ENCODE results near the gene PCDHGA7.
"Not testable (repeated sequence)": the region's sequence is repeated elsewhere in the genome, so short reads cannot be mapped to it uniquely, and the experiment has no call there.

The PCDHGA7 gene

GRCh38 chr5:141366016-141366896 is 16.3 kb upstream of the PCDHGA7 start:
- in situ Hi-C loops (cut with MboI; ENCODE audit: low sequenced_read_pairs): no loop called here

- in situ Hi-C loops (cut with MboI; ENCODE audit: low sequenced_read_pairs): no loop called here
Measured at GRCh38 chr5:141369994-141370848, 12.3 kb upstream of the PCDHGA7 start, which contains the start of gene PCDHGB3. Gene PCDHGB3, plus strand, starts transcription at chr5:141370242. Its CDS starts 153 bp downstream, at chr5:141370395.

- in situ Hi-C loops (cut with MboI; ENCODE audit: low sequenced_read_pairs): no loop called here
Measured at GRCh38 chr5:141371572-141372475, 10.7 kb upstream of the PCDHGA7 start.

- in situ Hi-C loops (cut with MboI; ENCODE audit: low sequenced_read_pairs): no loop called here
Measured at GRCh38 chr5:141373673-141374317, 8.7 kb upstream of the PCDHGA7 start, which contains the start of gene PCDHGA6. Gene PCDHGA6, plus strand, starts transcription at chr5:141373891. Its CDS starts 193 bp downstream, at chr5:141374084.

GRCh38 chr5:141374627-141375026 is 7.9 kb upstream of the PCDHGA7 start:
- in situ Hi-C loops (cut with MboI; ENCODE audit: low sequenced_read_pairs): no loop called here

- in situ Hi-C loops (cut with MboI; ENCODE audit: low sequenced_read_pairs): not testable (repeated sequence)
Measured at GRCh38 chr5:141375444-141376155, 6.9 kb upstream of the PCDHGA7 start.

- in situ Hi-C loops (cut with MboI; ENCODE audit: low sequenced_read_pairs): no loop called here
Measured at GRCh38 chr5:141383345-141383744, 803 bp downstream of the PCDHGA7 start.

GRCh38 chr5:141384471-141385267 is 2.1 kb downstream of the PCDHGA7 start:
- in situ Hi-C loops (cut with MboI; ENCODE audit: low sequenced_read_pairs): no loop called here

- in situ Hi-C loops (cut with MboI; ENCODE audit: low sequenced_read_pairs): not testable (repeated sequence)
Measured at GRCh38 chr5:141387557-141388311, 5.2 kb downstream of the PCDHGA7 start, which contains the start of gene PCDHGB4. Gene PCDHGB4, plus strand, starts transcription at chr5:141387698. Its CDS starts 187 bp downstream, at chr5:141387885.

GRCh38 chr5:141388661-141389060 is 6.1 kb downstream of the PCDHGA7 start:
- in situ Hi-C loops (cut with MboI; ENCODE audit: low sequenced_read_pairs): no loop called here

GRCh38 chr5:141389153-141390042 is 6.9 kb downstream of the PCDHGA7 start:
- in situ Hi-C loops (cut with MboI; ENCODE audit: low sequenced_read_pairs): no loop called here

- in situ Hi-C loops (cut with MboI; ENCODE audit: low sequenced_read_pairs): no loop called here
Measured at GRCh38 chr5:141392429-141393198, 10.1 kb downstream of the PCDHGA7 start, which contains the start of gene PCDHGA8. Gene PCDHGA8, plus strand, starts transcription at chr5:141392633. Its CDS starts 181 bp downstream, at chr5:141392814.

GRCh38 chr5:141393267-141393666 is 10.7 kb downstream of the PCDHGA7 start:
- in situ Hi-C loops (cut with MboI; ENCODE audit: low sequenced_read_pairs): no loop called here

GRCh38 chr5:141394401-141395187 is 12.1 kb downstream of the PCDHGA7 start:
- in situ Hi-C loops (cut with MboI; ENCODE audit: low sequenced_read_pairs): not testable (repeated sequence)

Measured in HL-60/S4 treated with retinoic acid at 250 ng/mL for 4 days and 3 days (cell line).